ENCODE data around the gene KRT34. TPM values are rescaled to one million over a fixed set of nuclear protein-coding genes. Genes with fewer than 3 reads are reported as not detected.
A peak's percentile ranks its signal among the peaks of the same experiment; 100 is the strongest.
"Not testable (repeated sequence)": the region's sequence is repeated elsewhere in the genome, so short reads cannot be mapped to it uniquely, and the experiment has no call there.

KRT34 gene
- polyA plus RNA-seq, 6 donors from 2014 or later: not detected

DNA sequence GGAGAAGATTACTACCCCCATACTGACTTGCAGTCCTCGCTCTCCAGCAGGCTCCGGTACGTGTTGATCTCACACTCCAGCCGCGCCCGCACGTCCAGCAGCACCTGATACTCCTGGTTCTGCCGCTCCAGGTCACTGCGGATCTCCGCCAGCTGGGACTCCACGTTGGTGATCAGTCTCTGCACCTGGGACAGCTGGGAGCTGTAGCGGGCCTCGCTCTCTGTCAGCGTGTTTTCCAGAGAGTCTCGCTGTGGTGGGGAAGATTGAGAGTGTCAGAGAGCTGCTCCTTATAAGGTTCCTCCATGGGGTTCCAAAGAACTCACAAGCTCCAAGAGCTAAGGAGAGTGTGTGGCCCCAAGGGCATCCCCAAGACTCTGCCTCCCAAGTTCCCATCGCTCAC, 35.7 kb downstream of the KRT34 start:
- not testable (repeated sequence) for H3K4me3 Mint-ChIP-seq; H3K27ac Mint-ChIP-seq; H3K4me1 Mint-ChIP-seq; ATAC-seq (ENCODE audit: low read depth in 2 of 2); DNase-seq
- Mint-ChIP-seq H3K27me3 (peaks cover 0 to 28% (median 21%) of the 10 kb centered on the region in 3 donors), H3K36me3 (peaks cover 0 to 12% of the 10 kb centered on the region in 2 donors), H3K9me3 (peaks cover 8 to 24% (median 10%) of the 10 kb centered on the region in 7 donors)

DNA sequence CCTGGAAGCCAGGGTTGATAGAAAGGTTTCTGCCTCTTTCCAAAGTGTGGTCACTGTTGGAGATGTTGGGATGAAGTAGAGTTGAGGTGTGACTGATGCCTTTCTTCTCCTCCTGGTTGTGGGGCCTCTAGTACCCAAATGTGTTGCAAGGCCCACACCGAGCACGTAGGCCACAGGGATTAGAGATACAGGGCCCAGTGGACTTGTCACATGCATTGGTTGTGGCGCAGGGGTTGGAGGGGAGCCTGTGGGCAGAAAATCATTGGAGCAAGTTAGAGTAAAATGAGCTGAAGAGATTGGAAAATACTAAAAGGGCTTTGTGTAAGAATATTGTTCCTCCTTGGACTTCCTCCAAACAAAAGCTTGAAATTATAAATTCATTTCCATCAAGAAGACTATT, 36.1 kb downstream of the KRT34 start:
- Mint-ChIP-seq H3K9me3 (peaks cover 8 to 24% (median 10%) of the 10 kb centered on the region in 7 donors), H3K4me3 (no peak overlapping the region), H3K4me1 (peaks cover 0 to 2% (median under 1%) of the 10 kb centered on the region in 3 donors), H3K27ac (no peak overlapping the region), H3K27me3 (peaks cover 0 to 27% (median 20%) of the 10 kb centered on the region in 3 donors), H3K36me3 (peaks cover 0 to 12% of the 10 kb centered on the region in 2 donors)
- ATAC-seq (ENCODE audit: low read depth in 2 of 2) (no peak), DNase-seq (no peak)

DNA sequence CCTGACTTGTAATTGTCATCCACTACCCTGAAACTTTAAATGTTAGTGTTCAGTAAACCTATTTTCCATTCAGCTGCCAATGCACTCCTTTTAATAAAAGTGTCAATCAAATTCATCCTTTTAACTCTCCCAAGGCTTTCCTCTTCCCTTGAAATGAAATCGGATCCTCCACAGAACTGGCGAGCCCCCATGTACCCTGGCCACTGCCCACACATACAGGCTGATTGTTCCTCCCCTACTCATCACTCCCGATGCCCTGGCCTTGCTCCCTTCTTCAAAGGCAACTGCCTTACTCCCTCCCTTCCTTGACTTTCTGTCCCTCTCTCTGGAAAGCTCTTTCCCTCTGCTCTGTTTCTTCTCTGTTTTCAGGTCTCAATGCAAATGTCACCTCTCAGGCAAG, 39.1 kb downstream of the KRT34 start:
- H3K36me3 Mint-ChIP-seq: peaks cover 0 to 12% of the 10 kb centered on the region in 2 donors
- peaks cover 3 to 29% (median 18%) of the 10 kb centered on the region in 3 donors for H3K27me3 Mint-ChIP-seq
- peaks cover 8 to 24% (median 10%) of the 10 kb centered on the region in 7 donors for H3K9me3 Mint-ChIP-seq
- DNase-seq (no peak), ATAC-seq (ENCODE audit: low read depth in 2 of 2) (no peak)
- no peak overlapping the region for H3K27ac Mint-ChIP-seq
- H3K4me3 Mint-ChIP-seq: no peak overlapping the region
- H3K4me1 Mint-ChIP-seq: peaks cover 14 to 15% (median 14%) of the 10 kb centered on the region in 3 donors

DNA sequence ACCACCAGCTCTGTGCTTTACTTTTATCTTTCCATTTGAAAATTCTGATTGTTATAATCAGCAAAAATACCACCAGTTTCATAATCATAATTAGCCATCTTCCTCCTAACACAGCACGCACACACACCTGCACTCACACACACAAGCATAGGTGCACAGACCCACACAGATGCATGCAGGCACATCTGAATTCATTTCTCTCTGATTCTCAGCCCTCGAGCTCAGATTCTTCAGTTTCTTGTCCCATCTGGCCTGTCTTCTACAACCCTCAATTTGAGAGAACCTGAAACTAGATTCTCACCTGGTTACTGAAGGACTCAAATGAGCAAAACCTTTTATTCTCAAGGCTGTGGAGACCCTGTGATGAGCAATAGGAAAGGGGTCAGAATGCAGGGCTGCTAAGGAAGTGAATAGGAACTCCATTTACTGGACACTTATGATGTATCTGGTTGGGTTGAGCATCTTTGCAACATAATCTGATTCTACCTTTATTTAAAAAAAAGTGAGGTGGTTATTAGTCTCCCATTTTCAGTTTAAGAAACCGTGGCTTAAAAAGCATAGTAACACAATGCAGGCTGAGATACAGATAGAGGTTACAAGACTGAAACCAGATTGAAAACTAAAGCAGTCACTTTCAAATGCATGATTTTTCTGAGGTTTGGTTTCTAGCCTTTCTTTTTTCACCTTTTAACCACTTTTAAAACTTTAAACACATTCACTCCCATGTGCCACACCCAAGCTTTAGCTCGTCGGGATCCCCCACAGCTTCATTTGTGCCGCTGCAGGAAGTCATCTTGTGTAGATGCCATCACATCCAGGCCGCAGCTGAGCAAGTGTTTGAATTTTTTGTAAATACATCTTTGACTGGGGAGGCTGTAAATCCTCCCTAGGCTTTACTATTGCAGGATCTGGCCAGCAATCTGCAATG, 40.9 kb downstream of the KRT34 start:
- H3K27me3 Mint-ChIP-seq: peaks cover 9 to 29% (median 12%) of the 10 kb centered on the region in 3 donors
- peak overlapping the region in 1 of 6 donors; percentile 61 for H3K27ac Mint-ChIP-seq
- no peak overlapping the region for H3K4me3 Mint-ChIP-seq
- H3K36me3 Mint-ChIP-seq: peaks cover 0 to 12% of the 10 kb centered on the region in 2 donors
- peaks cover 14 to 15% (median 14%) of the 10 kb centered on the region in 3 donors for H3K4me1 Mint-ChIP-seq
- DNase-seq (no peak), ATAC-seq (ENCODE audit: low read depth in 2 of 2) (no peak)
- peaks cover 8 to 24% (median 10%) of the 10 kb centered on the region in 7 donors for H3K9me3 Mint-ChIP-seq

DNA sequence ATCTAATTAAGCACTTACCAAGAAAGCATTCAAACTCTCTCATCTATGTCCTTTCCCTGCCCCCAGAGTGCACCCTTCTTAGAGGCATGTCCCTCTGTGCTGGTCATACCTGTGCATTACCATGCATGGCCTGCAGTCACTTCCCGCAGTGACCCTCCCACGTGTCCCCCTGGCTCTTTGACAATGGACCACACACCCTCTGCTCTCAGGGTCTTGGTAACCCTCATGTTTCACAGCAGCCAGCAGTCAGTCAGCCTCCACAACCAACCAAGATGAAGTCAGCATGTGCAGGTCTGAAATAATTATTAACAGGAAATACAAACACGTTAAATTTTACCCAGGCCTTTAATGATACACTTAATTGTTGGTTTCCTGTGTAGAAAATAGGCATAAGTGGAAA, 41.6 kb downstream of the KRT34 start:
- peak overlapping the region in 1 of 6 donors; percentile 61 for H3K27ac Mint-ChIP-seq
- DNase-seq: no peak
- H3K9me3 Mint-ChIP-seq: peaks cover 8 to 24% (median 10%) of the 10 kb centered on the region in 7 donors
- H3K4me3 Mint-ChIP-seq: no peak overlapping the region
- no peak for ATAC-seq (ENCODE audit: low read depth in 2 of 2)
- peaks cover 14 to 15% (median 14%) of the 10 kb centered on the region in 3 donors for H3K4me1 Mint-ChIP-seq
- H3K27me3 Mint-ChIP-seq: peaks cover 12 to 35% (median 14%) of the 10 kb centered on the region in 3 donors
- peaks cover 0 to 12% of the 10 kb centered on the region in 2 donors for H3K36me3 Mint-ChIP-seq

DNA sequence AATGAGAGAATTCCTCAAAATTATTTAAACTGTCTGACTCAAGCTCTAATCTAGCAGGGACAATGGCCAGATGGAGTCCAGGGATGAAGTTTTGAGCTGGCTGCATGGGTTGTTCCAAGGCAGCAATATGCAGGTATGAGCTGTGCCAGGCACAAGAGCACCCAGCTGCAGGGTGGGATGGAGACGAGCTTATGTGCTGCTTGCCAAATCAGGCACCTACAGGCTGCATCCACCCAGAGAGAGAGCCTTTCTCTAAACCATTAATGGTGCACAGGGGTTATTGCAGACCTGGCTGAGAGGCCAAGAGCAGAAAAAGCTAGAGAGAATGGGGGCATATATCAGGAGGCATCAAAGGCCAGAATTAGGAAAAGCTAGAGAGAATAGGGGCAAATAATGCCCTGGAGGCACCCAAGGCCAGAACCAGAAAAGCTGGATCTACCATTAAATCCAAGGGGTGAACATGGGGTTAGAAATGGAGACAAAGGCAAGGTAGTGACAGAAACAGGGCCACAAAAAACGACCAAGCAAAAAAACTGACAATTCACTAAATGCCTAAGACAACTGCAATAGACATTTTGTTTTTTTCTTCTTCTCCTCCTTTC, 42.4 kb downstream of the KRT34 start:
- Mint-ChIP-seq H3K9me3 (peaks cover 8 to 24% (median 10%) of the 10 kb centered on the region in 7 donors), H3K4me3 (no peak overlapping the region), H3K27me3 (peaks cover 12 to 41% (median 18%) of the 10 kb centered on the region in 3 donors), H3K4me1 (peaks cover 14 to 18% (median 14%) of the 10 kb centered on the region in 3 donors), H3K36me3 (peaks cover 0 to 12% of the 10 kb centered on the region in 2 donors), H3K27ac (peak overlapping the region in 2 of 6 donors; percentile 21 to 23)
- no peak for ATAC-seq (ENCODE audit: low read depth in 2 of 2)
- no peak for DNase-seq

DNA sequence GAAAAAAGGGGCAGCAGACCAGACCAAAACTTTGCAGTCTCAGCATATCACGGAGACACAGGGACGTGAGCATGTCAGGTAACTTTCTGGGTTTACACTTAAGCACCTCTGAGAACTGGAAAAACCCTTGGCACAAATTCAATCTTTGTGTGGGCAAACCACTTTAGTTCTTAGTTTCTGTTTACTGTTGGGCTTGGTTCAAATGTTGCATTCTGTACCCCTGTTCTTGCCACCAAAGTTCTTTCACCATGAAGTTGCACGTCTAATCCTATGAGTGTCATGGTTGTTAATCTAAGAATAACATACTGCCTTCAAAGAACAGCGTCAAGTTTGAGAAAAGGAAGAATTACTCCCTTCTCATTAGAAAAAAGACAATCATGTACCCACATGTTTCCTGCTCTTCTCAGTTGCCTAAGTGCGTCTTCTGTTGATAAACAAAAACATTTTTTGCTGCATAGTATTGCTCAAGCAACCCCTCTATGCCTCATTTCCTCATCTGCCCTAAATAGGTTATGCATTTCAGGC, 43.1 kb downstream of the KRT34 start:
- Mint-ChIP-seq H3K27ac (peak overlapping the region in 1 of 6 donors; percentile 18), H3K4me1 (peaks cover 14 to 22% (median 14%) of the 10 kb centered on the region in 3 donors), H3K4me3 (no peak overlapping the region), H3K9me3 (peaks cover 8 to 21% (median 10%) of the 10 kb centered on the region in 7 donors), H3K27me3 (peaks cover 15 to 39% (median 18%) of the 10 kb centered on the region in 3 donors), H3K36me3 (peaks cover 0 to 12% of the 10 kb centered on the region in 2 donors)
- no peak for DNase-seq
- ATAC-seq (ENCODE audit: low read depth in 2 of 2): peak in 1 of 2 donors; percentile 65

DNA sequence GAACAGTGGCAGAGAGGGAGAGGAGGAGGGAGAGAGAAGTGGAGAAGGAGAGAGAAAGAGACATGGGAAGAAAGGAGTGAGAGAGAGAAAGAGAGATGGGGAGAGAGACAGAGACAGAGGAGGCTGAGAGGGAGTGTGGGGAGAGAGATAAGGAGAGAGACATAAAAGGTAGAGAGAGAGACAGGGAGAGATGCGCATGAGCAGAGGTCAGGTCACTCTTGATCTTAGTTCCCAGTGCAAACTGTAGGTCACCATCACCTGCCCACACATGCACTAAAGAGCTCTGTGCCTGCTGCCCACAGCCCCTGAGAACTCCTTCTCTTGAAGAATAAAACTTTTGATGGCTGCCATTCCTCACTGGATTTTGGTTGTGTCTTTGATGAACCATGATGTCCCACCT, 46.4 kb downstream of the KRT34 start:
- peak overlapping the region in 1 of 6 donors; percentile 32 for H3K27ac Mint-ChIP-seq
- ATAC-seq (ENCODE audit: low read depth in 2 of 2) (no peak), DNase-seq (no peak)
- H3K36me3 Mint-ChIP-seq: no peaks in the 10 kb centered on the region
- H3K4me3 Mint-ChIP-seq: no peak overlapping the region
- peaks cover 0 to 1% (median 0%) of the 10 kb centered on the region in 7 donors for H3K9me3 Mint-ChIP-seq
- peaks cover 10 to 24% (median 12%) of the 10 kb centered on the region in 3 donors for H3K4me1 Mint-ChIP-seq
- peaks cover 17 to 49% (median 33%) of the 10 kb centered on the region in 3 donors for H3K27me3 Mint-ChIP-seq

DNA sequence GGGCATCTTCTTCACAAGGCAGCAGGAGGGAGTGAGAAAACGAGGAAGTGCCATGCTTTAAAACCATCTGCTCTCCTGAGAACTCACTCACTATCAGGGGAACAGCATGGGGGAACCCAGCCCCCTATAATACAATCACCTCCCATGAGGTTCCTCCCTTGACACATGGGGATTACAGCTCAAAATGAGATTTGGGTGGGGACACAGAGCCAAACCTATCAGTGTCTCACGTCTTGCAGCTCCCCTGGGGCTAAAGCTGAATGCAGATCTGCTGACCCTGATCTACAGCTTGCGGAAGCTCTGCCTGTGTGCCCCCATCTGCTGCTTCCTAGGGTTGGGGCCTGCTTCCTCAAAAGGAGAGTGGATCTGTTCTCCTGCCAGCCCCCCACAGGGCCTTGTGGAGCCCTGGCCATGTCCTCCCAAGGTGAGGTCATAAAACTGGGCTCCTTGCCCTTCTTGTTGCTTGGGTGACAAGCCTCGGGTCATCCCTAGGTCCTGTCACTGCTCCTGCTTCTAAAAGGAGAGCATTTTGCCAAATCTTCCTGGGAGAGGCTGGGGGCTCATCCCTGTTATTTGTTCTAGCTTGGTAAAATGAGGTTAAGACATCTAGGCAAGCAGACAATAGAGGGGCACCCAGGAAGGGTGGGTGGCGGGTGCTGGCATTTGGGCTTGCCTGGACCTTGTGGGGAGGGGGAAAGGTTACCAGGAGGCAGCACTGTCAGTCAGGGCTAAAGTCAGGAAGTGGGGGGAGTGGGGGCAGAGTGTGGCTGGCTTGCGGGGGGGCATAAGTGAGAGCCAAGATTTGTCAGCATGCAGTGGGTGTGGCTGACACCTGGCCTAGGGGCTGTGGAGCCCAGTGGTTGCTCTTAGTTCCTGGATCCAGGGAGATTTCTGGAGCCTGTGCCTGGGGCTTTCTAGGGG, 47.5 kb downstream of the KRT34 start:
- peaks cover 0 to 16% (median 3%) of the 10 kb centered on the region in 3 donors for H3K4me1 Mint-ChIP-seq

DNA sequence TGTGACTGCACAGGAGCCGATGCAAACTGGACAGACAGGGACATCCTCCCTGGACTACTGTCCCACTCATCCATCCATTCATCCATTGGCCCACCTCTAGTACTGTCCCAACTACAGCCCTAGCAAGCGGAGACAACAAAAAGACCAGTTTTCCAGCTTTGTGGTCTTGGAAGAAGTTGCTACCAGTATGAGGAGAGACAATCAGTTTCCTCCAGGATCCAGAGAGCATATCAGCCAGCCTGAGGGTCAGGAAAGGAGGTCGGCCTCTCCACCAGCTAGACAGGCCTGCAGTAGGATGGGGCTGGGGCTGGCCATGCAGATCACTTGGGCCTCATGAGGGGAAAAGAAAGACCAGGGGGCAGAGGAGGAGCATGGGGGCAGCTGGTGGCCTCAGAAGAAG, 48.3 kb downstream of the KRT34 start:
- no peak for ATAC-seq (ENCODE audit: low read depth in 2 of 2)
- no peaks in the 10 kb centered on the region for H3K36me3 Mint-ChIP-seq
- no peak overlapping the region for H3K4me3 Mint-ChIP-seq
- peaks cover 13 to 38% (median 33%) of the 10 kb centered on the region in 3 donors for H3K27me3 Mint-ChIP-seq
- H3K4me1 Mint-ChIP-seq: peaks cover 0 to 11% (median under 1%) of the 10 kb centered on the region in 3 donors
- peak overlapping the region in 1 of 6 donors; percentile 44 for H3K27ac Mint-ChIP-seq
- H3K9me3 Mint-ChIP-seq: peaks cover 0 to 1% (median 0%) of the 10 kb centered on the region in 7 donors
- DNase-seq: no peak

More for the DNA sequence above, 47.5 kb downstream of the KRT34 start:
- H3K27ac Mint-ChIP-seq: peak overlapping the region in 2 of 6 donors; percentile 13 to 44
- ATAC-seq (ENCODE audit: low read depth in 2 of 2) (no peak), DNase-seq (no peak)
- H3K27me3 Mint-ChIP-seq: peaks cover 13 to 42% (median 33%) of the 10 kb centered on the region in 3 donors
- no peak overlapping the region for H3K4me3 Mint-ChIP-seq
- H3K36me3 Mint-ChIP-seq: no peaks in the 10 kb centered on the region
- H3K9me3 Mint-ChIP-seq: peaks cover 0 to 1% (median 0%) of the 10 kb centered on the region in 7 donors

DNA sequence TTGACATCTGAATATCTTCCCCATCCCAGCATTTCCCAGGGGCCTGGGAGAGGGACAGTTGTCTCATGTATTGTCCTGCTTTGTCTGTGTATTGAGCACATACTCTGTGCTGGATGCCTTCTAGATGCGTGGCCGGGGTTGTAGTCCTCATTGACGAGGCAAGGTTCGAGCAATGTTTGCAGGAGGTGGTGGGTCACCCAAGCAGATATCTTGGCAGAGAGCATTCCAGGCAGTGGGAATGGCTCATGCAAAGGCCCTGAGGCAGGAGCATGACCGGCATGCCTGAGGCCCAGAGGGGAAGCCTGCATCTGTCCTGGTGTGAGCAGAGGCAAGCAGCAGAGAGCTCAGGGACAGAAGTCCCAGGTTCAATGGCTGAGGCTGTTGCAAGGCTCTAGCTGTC, 49.0 kb downstream of the KRT34 start:
- Mint-ChIP-seq H3K9me3 (peaks cover 0 to 1% (median 0%) of the 10 kb centered on the region in 7 donors), H3K36me3 (no peaks in the 10 kb centered on the region), H3K27ac (no peak overlapping the region), H3K4me1 (peaks cover 0 to 10% (median 5%) of the 10 kb centered on the region in 3 donors), H3K4me3 (no peak overlapping the region), H3K27me3 (peaks cover 13 to 38% (median 33%) of the 10 kb centered on the region in 3 donors)
- ATAC-seq (ENCODE audit: low read depth in 2 of 2): no peak
- no peak for DNase-seq

DNA sequence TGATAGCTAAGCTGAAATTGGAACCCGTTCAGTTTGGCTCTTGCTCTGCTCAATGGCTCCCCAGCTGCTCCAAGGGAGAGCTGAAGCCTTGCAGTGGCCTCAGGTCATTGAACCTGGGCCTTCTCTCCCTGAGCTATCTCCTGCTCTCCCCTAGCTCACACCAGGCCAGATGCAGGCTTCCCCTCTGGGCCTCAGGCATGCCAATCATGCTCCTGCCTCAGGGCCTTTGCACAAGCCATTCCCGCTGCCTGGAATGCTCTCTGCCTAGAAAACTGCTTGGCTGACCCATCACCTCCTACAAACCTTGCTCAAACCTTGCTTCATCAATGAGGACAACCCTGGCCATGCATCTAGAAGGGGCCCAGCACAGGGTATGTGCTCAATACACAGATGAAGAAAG, 49.9 kb downstream of the KRT34 start:
- Mint-ChIP-seq H3K36me3 (no peaks in the 10 kb centered on the region), H3K4me1 (peaks cover 0 to 12% (median 5%) of the 10 kb centered on the region in 3 donors), H3K4me3 (no peak overlapping the region), H3K27ac (peak overlapping the region in 1 of 6 donors; percentile 25), H3K27me3 (peaks cover 9 to 38% (median 33%) of the 10 kb centered on the region in 3 donors), H3K9me3 (peaks cover 0 to 1% (median 0%) of the 10 kb centered on the region in 7 donors)
- ATAC-seq (ENCODE audit: low read depth in 2 of 2): no peak
- DNase-seq: no peak

Measured in naive B cell (primary cell).